CD4-positive, alpha-beta T cell treated with Interleukin-1 beta for 1 hour (primary cell): ENCODE measurements around the gene NFATC4.
"Not testable (repeated sequence)": the region's sequence is repeated elsewhere in the genome, so short reads cannot be mapped to it uniquely, and the experiment has no call there.

ENCODE experiments used
- DNase-seq, 2 donors: peaks; one replicate each; pipeline ENCODE4 v3.0.0-alpha.2; 2020 to 2022

Gene NFATC4

GRCh38 chr14:24339284-24340151 lies 28.5 kb upstream of the NFATC4 start, which contains the start of gene RIPK3:
RIPK3 (minus strand) TSS chr14:24339991; CDS start chr14:24339826, 165 bp downstream.
- peak; percentile 63 to 68 for DNase-seq

GRCh38 chr14:24340606-24341005 lies 27.4 kb upstream of the NFATC4 start:
- no peak for DNase-seq

GRCh38 chr14:24342889-24343288 lies 25.1 kb upstream of the NFATC4 start:
- DNase-seq = no peak

- DNase-seq = no peak
Observed at GRCh38 chr14:24343795-24344660, 24.0 kb upstream of the NFATC4 start.

- no peak for DNase-seq
Observed at GRCh38 chr14:24347134-24347533, 20.9 kb upstream of the NFATC4 start.

- no peak for DNase-seq
Observed at GRCh38 chr14:24348186-24348585, 19.8 kb upstream of the NFATC4 start.

GRCh38 chr14:24349742-24350141 lies 18.2 kb upstream of the NFATC4 start:
- DNase-seq = no peak

GRCh38 chr14:24351517-24351916 lies 16.5 kb upstream of the NFATC4 start:
- DNase-seq = no peak

GRCh38 chr14:24353559-24354481 lies 14.2 kb upstream of the NFATC4 start:
- DNase-seq = no peak

GRCh38 chr14:24354482-24354825 lies 13.5 kb upstream of the NFATC4 start:
- not testable (repeated sequence) for DNase-seq

GRCh38 chr14:24355009-24355408 lies 13.0 kb upstream of the NFATC4 start:
- no peak for DNase-seq

GRCh38 chr14:24356208-24356607 lies 11.8 kb upstream of the NFATC4 start:
- DNase-seq = no peak

- DNase-seq = no peak
Observed at GRCh38 chr14:24360281-24360680, 7.7 kb upstream of the NFATC4 start.

- DNase-seq = no peak
Observed at GRCh38 chr14:24361326-24361725, 6.7 kb upstream of the NFATC4 start.

GRCh38 chr14:24362241-24362960 lies 5.6 kb upstream of the NFATC4 start:
- no peak for DNase-seq

- DNase-seq = no peak
Observed at GRCh38 chr14:24363401-24363800, 4.6 kb upstream of the NFATC4 start.

- no peak for DNase-seq
Observed at GRCh38 chr14:24364841-24365240, 3.1 kb upstream of the NFATC4 start.

- DNase-seq = peak; percentile 65 to 81
Observed at GRCh38 chr14:24365600-24366412, 2.2 kb upstream of the NFATC4 start.

GRCh38 chr14:24366413-24366720 lies 1.6 kb upstream of the NFATC4 start:
- no peak for DNase-seq

GRCh38 chr14:24366721-24367513 lies 1.1 kb upstream of the NFATC4 start:
- DNase-seq = peak; percentile 13 to 82

- no peak for DNase-seq
Observed at GRCh38 chr14:24368212-24368561, 203 bp downstream of the NFATC4 start.
